SK-N-SH treated with all-trans-retinoic acid at 6 μM for 48 hours (cell line): ENCODE measurements around the gene NRF1.

Experiments
- ATAC-seq: fragments of 200-7000 bp; cut with Tn5 transposase; 3 replicates; pipeline ENCODE4 v1.9.1; 2020; ENCODE audit warnings: mild to moderate bottlenecking, moderate library complexity
- ARNTL ChIP-seq: fragments of 450-650 bp; formaldehyde crosslinking; IDR thresholded peaks from 2 replicates; pipeline ENCODE4 v1.5.0; 2020; ENCODE audit warnings: low read depth, mild to moderate bottlenecking, moderate library complexity, borderline replicate concordance
- BACH2 ChIP-seq: fragments of 250-450 bp; sonication (Bioruptor Pico); IDR thresholded peaks from 2 replicates; pipeline ENCODE4 v1.9.0; 2021; ENCODE audit warnings: mild to moderate bottlenecking, borderline replicate concordance
- CSRNP3 ChIP-seq: fragments of 250-450 bp; sonication (Bioruptor Pico); IDR thresholded peaks from 2 replicates; pipeline ENCODE4 v1.5.1; 2021; ENCODE audit warnings: mild to moderate bottlenecking, moderate library complexity
- ESRRG ChIP-seq: fragments of 250-450 bp; sonication (Bioruptor Pico); IDR thresholded peaks from 2 replicates; pipeline ENCODE4 v1.6.1; 2021; ENCODE audit warnings: mild to moderate bottlenecking
- ISL1 ChIP-seq: fragments of 250-450 bp; sonication (Bioruptor Pico); IDR thresholded peaks from 2 replicates; pipeline ENCODE4 v2.1.2; 2022; ENCODE audit warnings: mild to moderate bottlenecking, moderate library complexity
- OSR1 ChIP-seq: fragments of 250-450 bp; sonication (Bioruptor Pico); IDR thresholded peaks from 2 replicates; pipeline ENCODE4 v1.8.0; 2022; ENCODE audit warnings: moderate library complexity, mild to moderate bottlenecking, inconsistent platforms
- PATZ1 ChIP-seq: fragments of 250-450 bp; sonication (Bioruptor Pico); IDR thresholded peaks from 2 replicates; pipeline ENCODE4 v1.8.0; 2020; ENCODE audit warnings: mild to moderate bottlenecking, moderate library complexity, borderline replicate concordance
- POU6F1 ChIP-seq: fragments of 250-450 bp; sonication (Bioruptor Pico); IDR thresholded peaks from 2 replicates; pipeline ENCODE4 v1.8.0; 2021; ENCODE audit warnings: low read depth, mild to moderate bottlenecking, moderate library complexity, borderline replicate concordance
- PPARA ChIP-seq: fragments of 250-450 bp; sonication (Bioruptor Pico); IDR thresholded peaks from 2 replicates; pipeline ENCODE4 v1.5.0; 2020; ENCODE audit warnings: mild to moderate bottlenecking, borderline replicate concordance
- RARB ChIP-seq: fragments of 250-450 bp; sonication (Bioruptor Pico); IDR thresholded peaks from 2 replicates; pipeline ENCODE4 v1.8.0; 2021; ENCODE audit warnings: mild to moderate bottlenecking, moderate library complexity
- SNAI2 ChIP-seq: fragments of 250-450 bp; sonication (Bioruptor Pico); IDR thresholded peaks from 2 replicates; pipeline ENCODE4 v1.5.0; 2020; ENCODE audit warnings: mild to moderate bottlenecking, moderate library complexity
- TCF4 ChIP-seq: fragments of 250-450 bp; sonication (Bioruptor Pico); IDR thresholded peaks from 2 replicates; pipeline ENCODE4 v1.8.0; 2021; ENCODE audit warnings: mild to moderate bottlenecking, moderate library complexity, borderline replicate concordance
- ZFP30 ChIP-seq: fragments of 450-650 bp; formaldehyde crosslinking; IDR thresholded peaks from 2 replicates; pipeline ENCODE4 v1.5.0; 2022; ENCODE audit warnings: mild to moderate bottlenecking, moderate library complexity
- ZNF565 ChIP-seq: fragments of 450-650 bp; formaldehyde crosslinking; conservative IDR thresholded peaks from 2 replicates; pipeline ENCODE4 v1.5.0; 2020; ENCODE audit warnings: low read depth, mild to moderate bottlenecking, moderate library complexity
- ZNF70 ChIP-seq: fragments of 450-650 bp; formaldehyde crosslinking; IDR thresholded peaks from 2 replicates; pipeline ENCODE4 v1.5.0; 2020; ENCODE audit warnings: mild to moderate bottlenecking, moderate library complexity
- TF ChIP-seq, protein P1 (sequence below): fragments of 250-450 bp; sonication (Bioruptor Pico); IDR thresholded peaks from 2 replicates; pipeline ENCODE4 v1.5.0; 2020; ENCODE audit warnings: mild to moderate bottlenecking, moderate library complexity

Gene NRF1

DNA sequence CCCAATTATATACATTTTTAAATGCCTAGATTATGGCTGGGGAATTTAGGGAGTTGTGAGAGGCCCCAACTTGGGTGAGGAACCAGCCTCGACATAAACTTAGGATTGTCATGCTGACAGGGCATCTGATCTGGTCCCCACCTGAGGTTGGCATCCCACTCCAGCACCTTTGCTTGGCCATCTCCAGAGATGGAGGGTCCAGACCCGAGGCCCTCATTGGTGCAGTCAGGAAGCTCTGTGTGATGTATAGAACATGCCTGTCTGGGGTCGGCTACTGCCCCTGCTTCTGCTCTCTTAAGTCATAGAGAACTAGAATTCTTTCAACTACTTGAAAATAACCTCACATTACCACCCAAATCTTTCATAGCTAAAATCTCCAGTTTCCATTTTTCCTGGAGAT is 153.8 kb downstream of the NRF1 start:
- TF ChIP-seq TCF4 (CRISPR knock-in tag) (no peak), OSR1 (CRISPR knock-in tag) (no peak), CSRNP3 (CRISPR knock-in tag) (no peak), ZFP30 (no peak), PPARA (CRISPR knock-in tag) (no peak), ESRRG (no peak)

DNA sequence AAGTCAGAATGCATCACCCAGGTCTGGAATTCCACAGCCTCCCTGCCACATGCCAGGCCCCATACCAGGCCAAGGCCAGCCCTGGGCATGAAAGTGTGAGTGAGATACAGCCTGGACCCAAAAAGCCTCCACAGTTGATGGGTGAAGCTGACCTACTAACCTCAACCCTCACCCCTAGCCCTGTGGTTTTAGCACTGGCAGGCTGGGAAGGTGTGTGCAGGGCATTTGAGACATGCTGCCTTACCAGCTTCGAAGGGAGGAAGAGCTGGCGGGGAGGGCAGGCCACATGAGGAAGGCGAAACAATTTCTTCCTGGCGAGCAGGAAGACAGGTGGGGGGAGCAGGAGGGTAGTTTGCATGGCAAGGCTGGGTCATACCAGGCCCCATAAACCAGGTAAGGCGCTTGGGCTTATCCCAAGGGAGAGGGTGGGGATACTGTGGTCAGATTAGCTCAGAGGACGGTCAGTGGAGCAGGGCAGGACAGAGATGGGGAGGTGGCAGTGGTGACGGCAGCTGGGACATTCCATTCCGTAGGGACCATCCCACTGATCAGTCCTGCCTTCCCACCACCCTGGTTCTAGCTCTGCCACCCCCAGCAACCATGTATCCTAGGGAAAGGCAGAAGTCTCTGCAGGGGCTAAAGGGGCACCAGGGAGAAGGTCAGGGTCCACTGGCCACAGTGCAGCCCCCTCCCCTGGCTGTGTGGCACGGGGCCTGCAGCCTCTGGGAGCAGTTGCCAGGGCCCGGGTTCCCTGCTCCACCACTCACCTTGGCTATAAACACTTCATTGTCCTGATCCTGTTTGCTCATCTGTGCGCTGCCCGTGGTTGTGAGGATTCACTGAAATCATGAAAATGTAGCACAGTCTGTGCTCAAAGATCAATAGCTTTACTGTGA is 155.8 kb downstream of the NRF1 start:
- TF ChIP-seq, protein P1, sequence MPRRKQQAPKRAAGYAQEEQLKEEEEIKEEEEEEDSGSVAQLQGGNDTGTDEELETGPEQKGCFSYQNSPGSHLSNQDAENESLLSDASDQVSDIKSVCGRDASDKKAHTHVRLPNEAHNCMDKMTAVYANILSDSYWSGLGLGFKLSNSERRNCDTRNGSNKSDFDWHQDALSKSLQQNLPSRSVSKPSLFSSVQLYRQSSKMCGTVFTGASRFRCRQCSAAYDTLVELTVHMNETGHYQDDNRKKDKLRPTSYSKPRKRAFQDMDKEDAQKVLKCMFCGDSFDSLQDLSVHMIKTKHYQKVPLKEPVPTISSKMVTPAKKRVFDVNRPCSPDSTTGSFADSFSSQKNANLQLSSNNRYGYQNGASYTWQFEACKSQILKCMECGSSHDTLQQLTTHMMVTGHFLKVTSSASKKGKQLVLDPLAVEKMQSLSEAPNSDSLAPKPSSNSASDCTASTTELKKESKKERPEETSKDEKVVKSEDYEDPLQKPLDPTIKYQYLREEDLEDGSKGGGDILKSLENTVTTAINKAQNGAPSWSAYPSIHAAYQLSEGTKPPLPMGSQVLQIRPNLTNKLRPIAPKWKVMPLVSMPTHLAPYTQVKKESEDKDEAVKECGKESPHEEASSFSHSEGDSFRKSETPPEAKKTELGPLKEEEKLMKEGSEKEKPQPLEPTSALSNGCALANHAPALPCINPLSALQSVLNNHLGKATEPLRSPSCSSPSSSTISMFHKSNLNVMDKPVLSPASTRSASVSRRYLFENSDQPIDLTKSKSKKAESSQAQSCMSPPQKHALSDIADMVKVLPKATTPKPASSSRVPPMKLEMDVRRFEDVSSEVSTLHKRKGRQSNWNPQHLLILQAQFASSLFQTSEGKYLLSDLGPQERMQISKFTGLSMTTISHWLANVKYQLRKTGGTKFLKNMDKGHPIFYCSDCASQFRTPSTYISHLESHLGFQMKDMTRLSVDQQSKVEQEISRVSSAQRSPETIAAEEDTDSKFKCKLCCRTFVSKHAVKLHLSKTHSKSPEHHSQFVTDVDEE (CRISPR knock-in tag) = no peak
- TF ChIP-seq OSR1 (CRISPR knock-in tag) = no peak
- no peak for TF ChIP-seq CSRNP3 (CRISPR knock-in tag)
- no peak for TF ChIP-seq RARB (CRISPR knock-in tag)
- TF ChIP-seq ZNF565 (CRISPR knock-in tag) = no peak
- TF ChIP-seq ZFP30 = no peak
- no peak for TF ChIP-seq BACH2
- TF ChIP-seq SNAI2 (CRISPR knock-in tag) = no peak
- TF ChIP-seq PATZ1 (CRISPR knock-in tag) = no peak
- ATAC-seq = no peak

More for the DNA sequence above, 153.8 kb downstream of the NRF1 start:
- ATAC-seq = no peak

GRCh38 chr7:129768614-129769399 is 157.3 kb downstream of the NRF1 start:
- ATAC-seq = no peak
- no peak for TF ChIP-seq ZFP30

DNA sequence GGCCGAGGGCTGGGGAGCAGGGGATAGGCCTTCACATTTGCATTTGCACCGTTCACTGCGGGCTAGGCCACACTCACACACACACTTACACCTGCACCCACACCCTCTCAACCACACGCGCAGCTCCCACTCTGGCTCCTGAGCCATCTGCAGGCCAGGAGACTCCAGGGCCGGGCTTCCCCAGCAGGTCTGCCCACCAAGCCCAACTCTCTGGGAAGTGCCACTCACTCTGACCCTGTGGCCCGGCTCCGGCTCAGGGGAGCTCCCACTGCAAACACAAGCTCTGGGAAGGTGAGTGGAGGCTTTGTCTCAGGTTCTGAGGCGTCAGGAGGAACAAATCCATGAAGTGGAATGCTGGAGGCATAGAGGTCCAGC is 157.9 kb downstream of the NRF1 start:
- ATAC-seq = no peak
- no peak for TF ChIP-seq ARNTL
- no peak for TF ChIP-seq ZNF70 (CRISPR knock-in tag)
- TF ChIP-seq ISL1 (CRISPR knock-in tag) = no peak
- no peak for TF ChIP-seq POU6F1
- TF ChIP-seq TCF4 (CRISPR knock-in tag) = no peak
